ENCODE measurements around the gene DNASE1L1.

Gene DNASE1L1

GRCh38 chrX:154448484-154448883, 39.4 kb upstream of the DNASE1L1 start:
- DNase-seq (ENCODE audit: low spot score): no peak
- TF ChIP-seq CTCF (IDR thresholded peaks at IDR 0.05; ENCODE audit: extremely low read depth, missing control alignments): no peak

GRCh38 chrX:154446430-154446829, 37.4 kb upstream of the DNASE1L1 start:
- no peak for TF ChIP-seq CTCF (IDR thresholded peaks at IDR 0.05; ENCODE audit: extremely low read depth, missing control alignments)
- DNase-seq (ENCODE audit: low spot score): no peak

- no peak for TF ChIP-seq CTCF (IDR thresholded peaks at IDR 0.05; ENCODE audit: extremely low read depth, missing control alignments)
- no peak for DNase-seq (ENCODE audit: low spot score)
Measured at GRCh38 chrX:154445776-154446175, 36.7 kb upstream of the DNASE1L1 start.

- DNase-seq (ENCODE audit: low spot score): no peak
Measured at GRCh38 chrX:154444755-154445246, 35.7 kb upstream of the DNASE1L1 start.

GRCh38 chrX:154443992-154444754, 35.1 kb upstream of the DNASE1L1 start, which contains the start of gene FAM50A:
FAM50A (plus strand) TSS chrX:154444141; CDS start chrX:154444236, 95 bp downstream.
- TF ChIP-seq CTCF (IDR thresholded peaks at IDR 0.05; ENCODE audit: extremely low read depth, missing control alignments): no peak
- DNase-seq (ENCODE audit: low spot score): peak; percentile 94

More at GRCh38 chrX:154444755-154445246, 35.7 kb upstream of the DNASE1L1 start:
- no peak for TF ChIP-seq CTCF (IDR thresholded peaks at IDR 0.05; ENCODE audit: extremely low read depth, missing control alignments)

GRCh38 chrX:154443479-154443910, 34.4 kb upstream of the DNASE1L1 start:
- no peak for DNase-seq (ENCODE audit: low spot score)
- TF ChIP-seq CTCF (IDR thresholded peaks at IDR 0.05; ENCODE audit: extremely low read depth, missing control alignments): no peak

GRCh38 chrX:154441984-154442707, 33.1 kb upstream of the DNASE1L1 start:
- no peak for TF ChIP-seq CTCF (IDR thresholded peaks at IDR 0.05; ENCODE audit: extremely low read depth, missing control alignments)
- DNase-seq (ENCODE audit: low spot score): no peak
